ENCODE data around the gene OSBPL10. TPM values are rescaled to one million over a fixed set of nuclear protein-coding genes. Genes with fewer than 3 reads are reported as not detected.

OSBPL10 gene
- total and polyA plus RNA-seq, 7 donors: 0.75 to 4.6 (median 2.3) TPM

- no peaks in the 10 kb centered on the region for H3K27me3 ChIP-seq (ENCODE audit: insufficient read depth in 3 of 3, low read length in 2 of 3)
- no peaks in the 10 kb centered on the region for H3K36me3 ChIP-seq (ENCODE audit: insufficient read depth in 1 of 2, low read depth in 1 of 2)
- no peaks in the 10 kb centered on the region for H3K9me3 ChIP-seq
- intact Hi-C loops (cut with DNase I): no loop called here
- ATAC-seq (no peak), DNase-seq (no peak)
- WGBS, 3 donors: 90 to 96% (median 94%) methylated on average over 4 of the region's 4 CpGs
- TF ChIP-seq CTCF (IDR thresholded peaks at IDR 0.05): no peak
- no peak overlapping the region for H3K4me3 ChIP-seq
- peaks cover 11% of the 10 kb centered on the region for H3K4me1 ChIP-seq
- no peak overlapping the region for H3K27ac ChIP-seq
These were observed 275.3 kb downstream of the OSBPL10 start for GRCh38 chr3:31705736-31706135.

DNA sequence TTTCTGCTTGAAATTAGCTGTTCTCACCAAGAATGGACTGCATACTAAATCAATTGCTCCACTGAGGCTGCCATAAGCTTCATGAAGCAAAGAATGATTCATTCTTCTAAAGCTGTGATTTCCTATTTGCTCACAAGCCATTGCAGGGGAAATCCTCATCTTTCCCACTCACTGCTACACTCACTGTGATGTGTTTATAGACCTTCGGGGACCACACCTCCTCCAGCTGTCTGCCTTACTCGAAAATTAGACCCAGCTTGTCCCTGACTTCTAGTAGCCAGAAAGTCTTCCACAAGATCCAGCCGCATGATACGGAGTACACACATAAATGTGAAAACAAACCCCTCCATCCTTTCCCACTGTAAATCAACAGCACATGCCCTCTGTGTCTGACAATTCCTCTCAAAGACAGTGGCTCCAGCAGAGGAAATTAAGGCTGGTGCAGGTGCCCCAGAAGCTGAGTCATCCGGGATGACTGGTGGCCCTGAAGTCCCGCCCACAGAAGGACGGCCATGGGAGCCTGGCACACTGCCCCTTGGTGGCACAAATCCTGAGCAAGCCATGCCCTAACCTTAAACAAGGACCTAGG lies 276.4 kb downstream of the OSBPL10 start:
- H3K4me3 ChIP-seq: no peak overlapping the region
- DNase-seq (peak; percentile 50 to 69), ATAC-seq (peak; percentile 84 to 94 (median 90))
- WGBS, 3 donors: 21 to 28% (median 24%) methylated on average over 7 of the region's 7 CpGs
- no peaks in the 10 kb centered on the region for H3K9me3 ChIP-seq
- TF ChIP-seq CTCF (IDR thresholded peaks at IDR 0.05): no peak
- H3K4me1 ChIP-seq: peaks cover 11% of the 10 kb centered on the region
- H3K27ac ChIP-seq: peak overlapping the region; percentile 50
- H3K36me3 ChIP-seq (ENCODE audit: insufficient read depth in 1 of 2, low read depth in 1 of 2): no peaks in the 10 kb centered on the region
- no peaks in the 10 kb centered on the region for H3K27me3 ChIP-seq (ENCODE audit: insufficient read depth in 3 of 3, low read length in 2 of 3)
- intact Hi-C loops (cut with DNase I): no loop called here

DNA sequence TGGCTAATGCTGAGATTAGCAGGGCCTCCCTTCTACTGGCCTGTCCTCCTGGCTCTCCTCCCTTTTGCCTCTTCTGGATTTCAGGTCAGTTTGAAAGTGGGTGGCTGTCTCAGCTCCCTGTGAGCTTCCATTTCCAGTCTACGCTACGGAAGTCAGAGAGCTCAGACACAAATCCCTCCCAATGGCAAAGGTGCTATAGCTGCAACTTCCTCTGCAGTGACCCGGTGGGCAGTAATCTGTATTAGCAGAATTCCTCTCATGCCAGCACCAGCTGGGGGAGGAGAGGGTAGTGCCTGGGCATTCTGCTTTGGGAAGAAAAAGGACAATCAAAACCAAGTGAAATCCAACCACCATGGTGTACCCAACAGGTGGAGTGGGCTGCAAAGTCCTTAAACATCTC lies 276.9 kb downstream of the OSBPL10 start:
- TF ChIP-seq CTCF (IDR thresholded peaks at IDR 0.05): no peak
- H3K4me3 ChIP-seq: no peak overlapping the region
- intact Hi-C loops (cut with DNase I): no loop called here

DNA sequence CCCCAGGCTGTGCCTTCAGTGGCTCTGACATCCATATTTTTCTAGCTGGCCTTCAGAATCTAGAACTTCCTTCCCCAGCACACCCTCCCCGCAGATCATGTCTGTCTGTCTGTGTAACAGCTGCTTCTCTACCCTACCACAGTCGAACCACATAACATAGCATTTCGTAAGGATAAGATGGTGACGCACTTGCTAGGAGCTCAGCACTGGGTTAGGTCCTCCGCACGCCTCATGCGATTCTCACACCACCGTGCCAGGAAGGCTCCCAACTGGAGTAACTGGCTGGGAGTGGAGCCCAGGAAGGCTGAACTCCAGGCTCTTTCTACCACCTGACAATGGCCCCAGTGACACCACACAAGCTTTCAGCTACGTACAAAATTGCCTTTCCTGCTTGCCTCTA lies 279.8 kb downstream of the OSBPL10 start:
- intact Hi-C loops (cut with DNase I): no loop called here
- no peak for ATAC-seq
- Histone ChIP-seq H3K27ac (no peak overlapping the region), H3K4me3 (no peak overlapping the region), H3K27me3 (ENCODE audit: insufficient read depth in 3 of 3, low read length in 2 of 3) (no peaks in the 10 kb centered on the region), H3K9me3 (no peaks in the 10 kb centered on the region), H3K4me1 (peaks cover 11% of the 10 kb centered on the region), H3K36me3 (ENCODE audit: insufficient read depth in 1 of 2, low read depth in 1 of 2) (no peaks in the 10 kb centered on the region)
- no peak for TF ChIP-seq CTCF (IDR thresholded peaks at IDR 0.05)
- DNase-seq: no peak
- 81 to 95% (median 91%) methylated on average over 9 of the region's 9 CpGs for WGBS, 3 donors

More for the DNA sequence above, 276.9 kb downstream of the OSBPL10 start:
- DNase-seq (no peak), ATAC-seq (no peak)
- Histone ChIP-seq H3K4me1 (peaks cover 11% of the 10 kb centered on the region), H3K27ac (peak overlapping the region; percentile 50), H3K27me3 (ENCODE audit: insufficient read depth in 3 of 3, low read length in 2 of 3) (no peaks in the 10 kb centered on the region), H3K9me3 (no peaks in the 10 kb centered on the region), H3K36me3 (ENCODE audit: insufficient read depth in 1 of 2, low read depth in 1 of 2) (no peaks in the 10 kb centered on the region)
- 56 to 70% (median 69%) methylated on average over 3 of the region's 3 CpGs for WGBS, 3 donors

Measured in psoas muscle (tissue), 8 donors.